DOHH2 (cell line): Measurements from ENCODE around the gene HARS1.
"Not testable (repeated sequence)": the region's sequence is repeated elsewhere in the genome, so short reads cannot be mapped to it uniquely, and the experiment has no call there.

Experiments used
- H3F3A ChIP-seq: fragments of 200-600 bp; sonication (generic), shearing (Covaris generic); 2 replicates; pipeline ENCODE4 v1.6.0; 2016; ENCODE audit warnings: antibody characterized with exemption, mild to moderate bottlenecking; ENCODE audit not compliant: control insufficient read depth, insufficient read depth
- H3K27ac ChIP-seq: fragments of 200-600 bp; sonication (generic); 2 replicates; pipeline ENCODE4 v1.5.1; 2014; ENCODE audit warnings: low read depth, mild to moderate bottlenecking, low read length, moderate library complexity
- H3K27me3 ChIP-seq: fragments of 200-600 bp; sonication (generic); 2 replicates; pipeline ENCODE4 v1.6.1; 2014; ENCODE audit warnings: mild to moderate bottlenecking, low read length, mixed read lengths; ENCODE audit not compliant: control insufficient read depth
- H3K36me3 ChIP-seq: fragments of 200-600 bp; sonication (generic); 2 replicates; pipeline ENCODE4 v1.6.1; 2014; ENCODE audit warnings: mild to moderate bottlenecking, low read length, moderate library complexity, mixed read lengths; ENCODE audit not compliant: control insufficient read depth
- H3K4me1 ChIP-seq: fragments of 200-600 bp; sonication (generic); 2 replicates; pipeline ENCODE4 v1.6.1; 2014; ENCODE audit warnings: mild to moderate bottlenecking, low read length, mixed read lengths; ENCODE audit not compliant: control insufficient read depth
- H3K4me2 ChIP-seq: fragments of 200-600 bp; sonication (generic); 2 replicates; pipeline ENCODE4 v1.6.0; 2014; ENCODE audit warnings: mild to moderate bottlenecking, low read length, moderate library complexity
- H3K4me3 ChIP-seq: fragments of 200-600 bp; sonication (generic); 2 replicates; pipeline ENCODE4 v1.5.1; 2014; ENCODE audit warnings: mild to moderate bottlenecking, low read length, mixed read lengths
- H3K79me2 ChIP-seq: fragments of 200-600 bp; sonication (generic); 2 replicates; pipeline ENCODE4 v1.6.1; 2014; ENCODE audit warnings: mild to moderate bottlenecking, low read length, mixed read lengths; ENCODE audit not compliant: control insufficient read depth
- H3K9me2 ChIP-seq: fragments of 200-600 bp; sonication (generic); replicated peaks from 2 replicates; pipeline ENCODE4 v1.6.1; 2014; ENCODE audit warnings: mild to moderate bottlenecking, low read length, mixed read lengths; ENCODE audit not compliant: control insufficient read depth
- H3K9me3 ChIP-seq: fragments of 200-600 bp; sonication (generic); 2 replicates; pipeline ENCODE4 v1.6.1; 2014; ENCODE audit warnings: antibody characterized with exemption, low read length, mixed read lengths; ENCODE audit not compliant: control insufficient read depth, insufficient read depth
- H4K20me1 ChIP-seq: fragments of 200-600 bp; sonication (generic); 2 replicates; pipeline ENCODE4 v1.6.0; 2014; ENCODE audit warnings: low read depth, mild to moderate bottlenecking, antibody characterized with exemption, low read length, moderate library complexity; ENCODE audit not compliant: control insufficient read depth, insufficient read depth
- EZH2phosphoT487 ChIP-seq: fragments of 200-600 bp; sonication (generic); IDR thresholded peaks from 2 replicates; pipeline ENCODE4 v1.6.1; 2017; ENCODE audit warnings: borderline replicate concordance, mild to moderate bottlenecking, antibody characterized with exemption, low read length, moderate library complexity, mixed read lengths
- TF ChIP-seq, protein P1 (sequence below): fragments of 200-600 bp; sonication (generic); IDR thresholded peaks from one replicate; pipeline ENCODE4 v1.5.1; 2014; ENCODE audit warnings: antibody characterized with exemption, mild to moderate bottlenecking, low read depth, low read length; ENCODE audit not compliant: poor library complexity, severe bottlenecking

HARS1 gene

DNA sequence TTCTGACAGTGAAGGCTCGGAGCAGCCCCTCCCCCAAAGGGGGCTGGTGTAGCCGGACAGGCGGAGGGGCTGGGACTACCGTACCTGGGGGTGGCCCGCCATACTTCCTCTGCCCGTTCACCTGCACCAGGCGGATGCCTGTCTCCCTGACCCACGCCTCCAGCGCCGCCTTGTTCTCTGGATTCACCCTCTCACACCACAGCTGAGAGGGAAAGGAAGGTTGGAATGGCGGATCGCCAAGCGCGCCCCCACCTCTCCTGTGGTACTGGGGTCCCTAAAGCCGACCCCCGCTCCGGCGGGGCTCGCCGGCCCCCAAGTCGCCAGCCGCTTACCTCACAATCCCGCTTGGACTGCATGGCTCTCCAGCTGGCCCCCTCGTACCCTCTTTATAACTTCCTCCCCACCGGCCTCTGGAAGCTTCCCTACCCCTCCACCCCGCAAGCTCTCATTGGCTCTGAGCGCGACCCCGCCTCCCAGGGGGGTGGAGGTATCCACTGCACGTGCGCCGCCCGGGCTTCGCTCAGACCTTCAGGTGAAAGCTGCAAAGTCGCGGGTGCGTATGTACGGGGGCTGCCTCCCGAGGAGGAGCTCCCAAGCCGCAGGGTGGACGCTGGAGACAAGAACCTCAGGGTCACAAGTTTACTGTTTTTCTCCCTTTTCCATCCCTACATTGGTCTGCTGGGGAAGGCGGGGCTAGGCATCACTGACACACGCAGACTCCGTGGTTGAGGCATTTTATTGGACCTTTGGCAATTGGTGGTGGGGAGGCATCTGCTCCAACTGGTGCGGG, 17.8 kb downstream of the HARS1 start, which contains the start of gene DND1:
TSS of gene DND1 (minus strand) at position 390 of the 790 bp plus-strand sequence. CDS start at position 356, 34 bp downstream.
- Histone ChIP-seq H3K27me3 (no peaks in the 10 kb centered on the region), H3F3A (peaks cover 10% of the 10 kb centered on the region), H4K20me1 (no peaks in the 10 kb centered on the region), H3K4me3 (no peak within 1 kb of the TSS), H3K9me2 (no peaks in the 10 kb centered on the region), H3K4me1 (no peaks in the 10 kb centered on the region), H3K36me3 (peaks cover 88% of the 10 kb centered on the region), H3K79me2 (peaks cover 11% of the 10 kb centered on the region), H3K27ac (no peak within 1 kb of the TSS), H3K9me3 (no peaks in the 10 kb centered on the region), H3K4me2 (no peak within 1 kb of the TSS)
- TF ChIP-seq, protein P1, sequence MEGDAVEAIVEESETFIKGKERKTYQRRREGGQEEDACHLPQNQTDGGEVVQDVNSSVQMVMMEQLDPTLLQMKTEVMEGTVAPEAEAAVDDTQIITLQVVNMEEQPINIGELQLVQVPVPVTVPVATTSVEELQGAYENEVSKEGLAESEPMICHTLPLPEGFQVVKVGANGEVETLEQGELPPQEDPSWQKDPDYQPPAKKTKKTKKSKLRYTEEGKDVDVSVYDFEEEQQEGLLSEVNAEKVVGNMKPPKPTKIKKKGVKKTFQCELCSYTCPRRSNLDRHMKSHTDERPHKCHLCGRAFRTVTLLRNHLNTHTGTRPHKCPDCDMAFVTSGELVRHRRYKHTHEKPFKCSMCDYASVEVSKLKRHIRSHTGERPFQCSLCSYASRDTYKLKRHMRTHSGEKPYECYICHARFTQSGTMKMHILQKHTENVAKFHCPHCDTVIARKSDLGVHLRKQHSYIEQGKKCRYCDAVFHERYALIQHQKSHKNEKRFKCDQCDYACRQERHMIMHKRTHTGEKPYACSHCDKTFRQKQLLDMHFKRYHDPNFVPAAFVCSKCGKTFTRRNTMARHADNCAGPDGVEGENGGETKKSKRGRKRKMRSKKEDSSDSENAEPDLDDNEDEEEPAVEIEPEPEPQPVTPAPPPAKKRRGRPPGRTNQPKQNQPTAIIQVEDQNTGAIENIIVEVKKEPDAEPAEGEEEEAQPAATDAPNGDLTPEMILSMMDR: no peak
- TF ChIP-seq EZH2phosphoT487: no peak

DNA sequence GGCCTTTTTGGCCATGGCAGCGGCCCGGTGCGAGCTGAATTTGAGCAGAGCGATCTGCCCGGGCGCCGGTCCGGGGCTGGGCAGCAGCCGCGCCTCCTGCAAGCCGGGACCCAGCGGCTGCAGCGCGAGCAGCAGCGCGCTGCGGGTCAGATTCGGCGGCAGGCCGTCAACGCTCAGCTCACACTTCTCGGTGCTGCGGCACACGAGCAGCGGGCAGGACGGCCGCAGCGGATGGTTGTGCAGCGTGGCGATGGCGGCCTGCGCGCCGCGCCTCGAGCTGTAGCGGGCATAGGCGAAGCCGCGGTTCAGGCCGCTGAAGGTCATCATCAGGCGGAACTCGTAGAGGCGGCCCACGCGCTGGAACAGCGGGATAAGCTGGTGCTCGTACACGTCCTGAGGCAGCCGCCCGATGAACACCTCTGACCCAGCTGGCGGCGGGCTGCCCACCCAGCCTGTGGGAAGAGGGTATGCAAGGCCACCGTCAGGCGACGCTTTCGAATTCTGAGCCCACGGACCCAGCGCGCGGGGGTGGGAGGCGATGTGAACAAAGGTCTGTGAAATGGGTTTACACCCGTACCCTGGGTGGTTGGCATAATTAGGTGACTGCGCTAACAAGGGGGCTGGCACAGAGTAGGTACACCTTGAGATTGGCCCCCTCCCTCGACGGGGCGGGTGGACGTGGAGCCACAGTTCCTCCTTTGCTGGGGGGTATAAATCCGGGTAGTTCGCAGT, 18.5 kb downstream of the HARS1 start:
- TF ChIP-seq, protein P1: no peak
- no peak for TF ChIP-seq EZH2phosphoT487
- no peaks in the 10 kb centered on the region for H3K9me3 ChIP-seq
- no peaks in the 10 kb centered on the region for H3K27me3 ChIP-seq
- no peak overlapping the region for H3K27ac ChIP-seq
- peaks cover 10% of the 10 kb centered on the region for H3F3A ChIP-seq
- H3K4me1 ChIP-seq: no peaks in the 10 kb centered on the region
- H3K4me2 ChIP-seq: no peak overlapping the region
- H3K79me2 ChIP-seq: peaks cover 19% of the 10 kb centered on the region
- no peak overlapping the region for H3K4me3 ChIP-seq
- no peaks in the 10 kb centered on the region for H3K9me2 ChIP-seq
- H3K36me3 ChIP-seq: peaks cover 94% of the 10 kb centered on the region
- no peaks in the 10 kb centered on the region for H4K20me1 ChIP-seq

DNA sequence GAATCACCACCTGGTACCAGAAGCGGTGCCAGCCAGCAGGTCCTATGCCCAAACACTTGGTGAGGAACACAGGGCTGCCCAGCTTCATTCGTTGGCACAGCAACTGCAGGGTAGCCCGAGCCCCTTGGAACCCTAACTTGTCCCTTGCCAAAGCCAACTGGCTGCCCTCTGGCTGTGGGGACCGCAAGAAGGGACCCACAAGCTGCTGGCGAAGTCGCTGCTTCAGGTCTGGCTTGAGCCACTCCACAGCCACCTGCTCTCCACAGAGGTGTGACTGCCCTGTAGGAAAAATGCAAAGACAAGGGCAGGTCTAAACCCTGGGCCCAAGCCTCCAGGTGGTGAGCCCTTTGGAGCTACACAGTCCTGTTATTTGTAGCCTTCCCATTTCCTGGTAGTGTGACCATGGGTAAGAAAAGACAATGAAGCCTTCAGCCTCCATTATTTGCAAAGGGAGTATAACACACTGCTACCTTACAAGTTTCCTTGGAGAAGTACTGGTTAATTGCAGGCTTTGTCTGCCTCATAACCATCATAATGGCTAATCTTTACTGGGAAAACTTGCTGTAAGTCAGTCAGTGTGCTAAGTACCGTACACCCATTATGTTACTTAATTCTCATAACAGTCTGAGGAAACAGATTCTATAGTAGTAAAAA, 19.6 kb downstream of the HARS1 start:
- Histone ChIP-seq H3K4me2 (no peak overlapping the region), H3K36me3 (peaks cover 94% of the 10 kb centered on the region)

DNA sequence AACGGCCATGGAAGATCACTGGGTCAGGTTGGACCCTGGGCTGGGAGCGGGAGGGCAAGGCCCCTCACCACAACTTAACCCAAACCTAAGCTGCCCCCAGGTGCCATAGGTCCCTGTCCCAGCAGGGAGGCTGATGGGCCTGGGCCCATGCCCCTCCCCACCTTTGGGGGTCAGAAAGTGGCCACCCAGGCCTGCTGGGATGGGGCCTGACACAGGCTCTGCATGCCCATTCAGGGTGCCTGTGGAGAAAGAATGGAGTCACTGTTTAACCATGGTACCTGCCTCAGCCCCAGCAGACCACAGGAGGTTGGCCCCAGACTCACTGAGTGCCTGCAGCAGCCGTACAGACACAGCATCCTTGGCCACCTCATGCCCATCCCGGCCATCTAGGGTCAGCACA, 20.1 kb downstream of the HARS1 start:
- not testable (repeated sequence) for H3K27ac ChIP-seq, H3K9me2 ChIP-seq, H4K20me1 ChIP-seq, H3K4me2 ChIP-seq, H3K4me3 ChIP-seq, H3K27me3 ChIP-seq, H3K9me3 ChIP-seq, H3K4me1 ChIP-seq
- peaks cover 34% of the 10 kb centered on the region for H3K79me2 ChIP-seq
- peaks cover 91% of the 10 kb centered on the region for H3K36me3 ChIP-seq
- peaks cover 10% of the 10 kb centered on the region for H3F3A ChIP-seq

More for the DNA sequence above, 19.6 kb downstream of the HARS1 start:
- Histone ChIP-seq H3K79me2 (peaks cover 29% of the 10 kb centered on the region), H3F3A (peaks cover 10% of the 10 kb centered on the region), H3K4me1 (0 out of 2 replicates have a peak, but pooled peaks cover 1% of the 10 kb centered on the region), H4K20me1 (no peaks in the 10 kb centered on the region), H3K4me3 (no peak overlapping the region), H3K27me3 (no peaks in the 10 kb centered on the region), H3K9me3 (no peaks in the 10 kb centered on the region), H3K9me2 (no peaks in the 10 kb centered on the region), H3K27ac (no peak overlapping the region)
- TF ChIP-seq EZH2phosphoT487: no peak
- TF ChIP-seq, protein P1: no peak
